Body of pancreas (tissue), 4 donors: ENCODE results near the gene ARPC1A.

ENCODE experiments used
- POLR2A ChIP-seq, 3 donors: fragments of 450-650 bp; IDR thresholded peaks; one replicate each; pipeline ENCODE4 v1.6.1; 2016; ENCODE audit warnings: antibody characterized with exemption in 3 of 3, mild to moderate bottlenecking in 2 of 3
- TF ChIP-seq, protein P1 (sequence below), 7 experiments: fragments of 450-650 bp in 4 of 7; fragments of 200-600 bp in 3 of 7; sonication (generic) in 3 of 7; IDR thresholded peaks; one replicate each; pipeline ENCODE4 v1.5.1; 2016 to 2019; ENCODE audit warnings: antibody characterized with exemption in 7 of 7

DNA sequence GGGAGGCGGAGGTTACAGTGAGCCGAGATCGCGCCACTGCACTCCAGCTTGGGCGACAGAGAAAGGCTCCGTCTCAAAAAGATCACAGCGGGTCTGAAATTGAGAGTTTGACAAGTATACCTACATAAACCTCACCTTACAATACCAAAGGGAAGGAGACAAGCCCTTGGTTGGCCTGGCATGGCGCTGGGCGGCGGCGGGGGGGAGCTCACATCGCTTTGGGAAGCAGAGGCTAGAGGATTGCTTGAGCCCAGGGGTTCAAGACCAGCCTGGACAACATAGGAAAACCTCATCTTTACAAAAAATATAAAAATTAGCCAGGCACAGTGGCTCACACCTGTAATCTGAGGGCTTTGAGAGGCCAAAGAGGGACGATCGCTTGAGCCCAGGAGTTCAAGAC lies 1.1 kb upstream of the ARPC1A start:
- TF ChIP-seq, protein P1, sequence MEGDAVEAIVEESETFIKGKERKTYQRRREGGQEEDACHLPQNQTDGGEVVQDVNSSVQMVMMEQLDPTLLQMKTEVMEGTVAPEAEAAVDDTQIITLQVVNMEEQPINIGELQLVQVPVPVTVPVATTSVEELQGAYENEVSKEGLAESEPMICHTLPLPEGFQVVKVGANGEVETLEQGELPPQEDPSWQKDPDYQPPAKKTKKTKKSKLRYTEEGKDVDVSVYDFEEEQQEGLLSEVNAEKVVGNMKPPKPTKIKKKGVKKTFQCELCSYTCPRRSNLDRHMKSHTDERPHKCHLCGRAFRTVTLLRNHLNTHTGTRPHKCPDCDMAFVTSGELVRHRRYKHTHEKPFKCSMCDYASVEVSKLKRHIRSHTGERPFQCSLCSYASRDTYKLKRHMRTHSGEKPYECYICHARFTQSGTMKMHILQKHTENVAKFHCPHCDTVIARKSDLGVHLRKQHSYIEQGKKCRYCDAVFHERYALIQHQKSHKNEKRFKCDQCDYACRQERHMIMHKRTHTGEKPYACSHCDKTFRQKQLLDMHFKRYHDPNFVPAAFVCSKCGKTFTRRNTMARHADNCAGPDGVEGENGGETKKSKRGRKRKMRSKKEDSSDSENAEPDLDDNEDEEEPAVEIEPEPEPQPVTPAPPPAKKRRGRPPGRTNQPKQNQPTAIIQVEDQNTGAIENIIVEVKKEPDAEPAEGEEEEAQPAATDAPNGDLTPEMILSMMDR (IDR thresholded peaks at IDR 0.05): no peak
- no peak for TF ChIP-seq POLR2A (IDR thresholded peaks at IDR 0.05)
